Uterus (tissue), 4 donors: ENCODE data around the gene ARHGEF1. TPM values are rescaled to one million over a fixed set of nuclear protein-coding genes. Genes with fewer than 3 reads are reported as not detected.

Experiments used
- DNase-seq, 2 donors: peaks; one replicate each; pipeline ENCODE4 v3.0.0-alpha.2; 2019 to 2020
- H3K27ac ChIP-seq, 2 donors: fragments of 200-600 bp; sonication (generic); 1 replicate in 1 of 2; 2 replicates in 1 of 2; pipeline ENCODE4 v1.5.1; 2016 to 2018
- H3K27me3 ChIP-seq, 2 donors: fragments of 200-600 bp; sonication (generic); one replicate each; pipeline ENCODE4 v1.5.1; 2018 to 2019; ENCODE audit warnings: control low read depth in 1 of 2
- H3K36me3 ChIP-seq, 2 donors: fragments of 200-600 bp; sonication (generic); one replicate each; pipeline ENCODE4 v1.5.1; 2019; ENCODE audit warnings: control low read depth in 1 of 2
- H3K4me1 ChIP-seq, 2 donors: fragments of 200-600 bp; sonication (generic); one replicate each; pipeline ENCODE4 v1.5.1; 2018 to 2019; ENCODE audit warnings: control low read depth in 1 of 2
- H3K4me3 ChIP-seq, 2 donors: fragments of 200-600 bp; sonication (generic); 1 replicate in 1 of 2; 2 replicates in 1 of 2; pipeline ENCODE4 v1.5.1; 2018 to 2019; ENCODE audit warnings: mild to moderate bottlenecking in 1 of 2
- H3K9me3 ChIP-seq, 2 donors: fragments of 200-600 bp; sonication (generic); one replicate each; pipeline ENCODE4 v1.5.1; 2019; ENCODE audit warnings: control low read depth in 1 of 2
- CTCF ChIP-seq, 4 experiments: fragments of 200-600 bp in 2 of 4; fragments of 450-650 bp in 2 of 4; sonication (generic) in 2 of 4; IDR thresholded peaks; one replicate each; pipeline ENCODE4 v1.5.1; 2016 to 2019; ENCODE audit warnings: antibody characterized with exemption in 4 of 4, mild to moderate bottlenecking in 2 of 4, moderate library complexity in 1 of 4
- POLR2A ChIP-seq, 2 donors: fragments of 450-650 bp; IDR thresholded peaks; one replicate each; pipeline ENCODE4 v1.6.1; 2016; ENCODE audit warnings: antibody characterized with exemption in 2 of 2, mild to moderate bottlenecking in 1 of 2, moderate library complexity in 1 of 2
- intact Hi-C: fragments of 100-400 bp; cut with DNase I; formaldehyde crosslinking; loops from one replicate; pipeline ENCODE4 v1.15.1; 2023; ENCODE audit warnings: low total_unique reads
- microRNA-seq: library from miRNA; unstranded; fragments of <30 nt; microRNA quantifications from one replicate; pipeline ENCODE4, GENCODE V29; 2016; ENCODE audit warnings: borderline microRNAs expressed, borderline replicate concordance
- small RNA-seq: library from RNA; depleted of rRNA; stranded (forward); fragments of <200 nt; gene quantifications from one replicate; pipeline ENCODE3, GENCODE V24; 2016
- total RNA-seq, 4 donors: library from RNA; depleted of rRNA in 3 of 4; stranded (reverse); fragments of >200 nt in 3 of 4; gene quantifications; one replicate each; pipeline versions ENCODE4 v1.1.0 to v1.2.4, GENCODE V29; 2014 to 2023
- donor health status: DM: yes; HTN: yes; CAD: no.

ARHGEF1 gene
- total RNA-seq, 4 donors from 2014 or later: 13.5 to 118 (median 37.1) TPM

GRCh38 chr19:41955521-41955920 lies 72.5 kb downstream of the ARHGEF1 start:
- no peak for TF ChIP-seq CTCF (IDR thresholded peaks at IDR 0.05)
- TF ChIP-seq POLR2A (IDR thresholded peaks at IDR 0.05): no peak
- DNase-seq: no peak
- Histone ChIP-seq H3K36me3 (no peaks in the 10 kb centered on the region), H3K4me1 (peaks cover 0 to 10% of the 10 kb centered on the region in 2 donors), H3K4me3 (no peak overlapping the region), H3K9me3 (no peaks in the 10 kb centered on the region), H3K27ac (no peak overlapping the region), H3K27me3 (no peaks in the 10 kb centered on the region)
- intact Hi-C loops: no loop called here

- no peaks in the 10 kb centered on the region for H3K27me3 ChIP-seq
- no peaks in the 10 kb centered on the region for H3K36me3 ChIP-seq
- TF ChIP-seq CTCF (IDR thresholded peaks at IDR 0.05) (no peak), POLR2A (IDR thresholded peaks at IDR 0.05) (no peak)
- no peak for DNase-seq
- intact Hi-C loops: no loop called here
- H3K4me3 ChIP-seq: no peak overlapping the region
- H3K27ac ChIP-seq: no peak overlapping the region
- no peaks in the 10 kb centered on the region for H3K9me3 ChIP-seq
- H3K4me1 ChIP-seq: peaks cover 0 to 10% of the 10 kb centered on the region in 2 donors
Observed at GRCh38 chr19:41956621-41957020, 73.6 kb downstream of the ARHGEF1 start.

Small RNA genes within 50 kb of the gene (microRNA-seq; reads per million reads assigned to microRNA genes)
- gene MIR6797: not detected

Small RNA genes within 50 kb of the gene (small RNA-seq; reads per million reads assigned to genes)
- gene MIR6797: not detected

Other genes starting within 250 kb of the ARHGEF1 start
- 1 to 10 TPM in 1 of 4 donors, under 1 TPM in 2, not detected in 1; 0.49 to 1.8 (median 0.51) TPM for gene CEACAM7, start 194.9 kb upstream of the ARHGEF1 start, total RNA-seq
- under 1 TPM in 2 of 4 donors, not detected in 2; 0.29 to 0.51 TPM for gene CEACAM5, start 174.6 kb upstream of the ARHGEF1 start, total RNA-seq
- gene CEACAM6, start 127.7 kb upstream of the ARHGEF1 start, total RNA-seq: under 1 TPM in 1 of 4 donors, not detected in 3; 0.41 TPM
- not detected for gene CEACAM3, start 86.6 kb upstream of the ARHGEF1 start, total RNA-seq
- gene LYPD4, start 38.5 kb upstream of the ARHGEF1 start, total RNA-seq: not detected
- gene DMRTC2, start 38.1 kb upstream of the ARHGEF1 start, total RNA-seq: under 1 TPM in 1 of 4 donors, not detected in 3; 0.14 TPM
- gene RPS19, start 22.9 kb upstream of the ARHGEF1 start, total RNA-seq: 1,000 to 10,000 TPM in 2 of 4 donors, 100 to 1,000 TPM in 2; 324 to 1,895 (median 1,094) TPM
- under 1 TPM in 2 of 4 donors, not detected in 2; 0.29 to 0.62 TPM for gene CD79A, start 5.9 kb upstream of the ARHGEF1 start, total RNA-seq
- 1 to 10 TPM in 1 of 4 donors, not detected in 3; 1.7 TPM for gene ERFL, start 45.3 kb downstream of the ARHGEF1 start, total RNA-seq
- gene RABAC1, start 76.1 kb downstream of the ARHGEF1 start, total RNA-seq: 100 to 1,000 TPM in 3 of 4 donors, 10 to 100 TPM in 1; 83.0 to 223 (median 178) TPM
- under 1 TPM in 1 of 4 donors, not detected in 3; 0.55 TPM for gene ATP1A3, start 111.0 kb downstream of the ARHGEF1 start, total RNA-seq
- 10 to 100 TPM in 1 of 4 donors, 1 to 10 TPM in 2, not detected in 1; 5.6 to 17.8 (median 7.0) TPM for gene GRIK5, start 187.0 kb downstream of the ARHGEF1 start, total RNA-seq
- 10 to 100 TPM in 3 of 4 donors, 1 to 10 TPM in 1; 5.6 to 19.9 (median 14.1) TPM for gene ZNF574, start 193.0 kb downstream of the ARHGEF1 start, total RNA-seq
- 1 to 10 TPM in 1 of 4 donors, under 1 TPM in 2, not detected in 1; 0.55 to 3.2 (median 0.77) TPM for gene POU2F2, start 249.3 kb downstream of the ARHGEF1 start, total RNA-seq